NCI-H2227 treated with DMSO at 0.1 percent for 48 hours (cell line): ENCODE measurements around the gene SPN.
"Not testable (repeated sequence)": the region's sequence is repeated elsewhere in the genome, so short reads cannot be mapped to it uniquely, and the experiment has no call there.

Source experiments
- DNase-seq: peaks from one replicate; lab custom pipeline; 2025; lab: John Stamatoyannopoulos, UW

Gene SPN

GRCh38 chr16:29701214-29701555, 38.1 kb downstream of the SPN start:
- no peak for DNase-seq

GRCh38 chr16:29702269-29702668, 39.2 kb downstream of the SPN start:
- no peak for DNase-seq

GRCh38 chr16:29705030-29705429, 42.0 kb downstream of the SPN start:
- no peak for DNase-seq

GRCh38 chr16:29707160-29707559, 44.1 kb downstream of the SPN start:
- not testable (repeated sequence) for DNase-seq

GRCh38 chr16:29708917-29709600, 46.0 kb downstream of the SPN start:
- DNase-seq: no peak

GRCh38 chr16:29709657-29710056, 46.6 kb downstream of the SPN start:
- DNase-seq: not testable (repeated sequence)

GRCh38 chr16:29710227-29711219, 47.5 kb downstream of the SPN start:
- no peak for DNase-seq

- DNase-seq: no peak
Measured at GRCh38 chr16:29712809-29713208, 49.8 kb downstream of the SPN start.

- DNase-seq: no peak
Measured at GRCh38 chr16:29714396-29714795, 51.3 kb downstream of the SPN start.

- peak; percentile 58 for DNase-seq
Measured at GRCh38 chr16:29714972-29715371, 51.9 kb downstream of the SPN start.

- no peak for DNase-seq
Measured at GRCh38 chr16:29717113-29717512, 54.1 kb downstream of the SPN start.

- DNase-seq: no peak
Measured at GRCh38 chr16:29719063-29719462, 56.0 kb downstream of the SPN start.
